BJ (cell line): Measurements from ENCODE around the gene ADGRL2. TPM values are rescaled to one million over a fixed set of nuclear protein-coding genes. Genes with fewer than 3 reads are reported as not detected.

Source experiments
- CTCF ChIA-PET: fragments of 350-600 bp; formaldehyde crosslinking; extraction: SDS; loops from one replicate; lab custom pipeline; 2021; ENCODE audit warnings: antibody characterized with exemption, inconsistent platforms; lab: Yijun Ruan, JAX
- POLR2A ChIA-PET: fragments of 300-600 bp; sonication (Branson Sonifier 250); formaldehyde crosslinking; extraction: SDS; loops from one replicate; lab custom pipeline; 2021; ENCODE audit warnings: antibody characterized with exemption; lab: Charles Lee
- DNase-seq: peaks from one replicate; pipeline ENCODE4 v3.0.0-alpha.2; 2011; ENCODE audit warnings: low read depth
- H3K27me3 ChIP-seq: 2 replicates; pipeline ENCODE4 v1.6.0; 2011; ENCODE audit warnings: low read length; ENCODE audit not compliant: control insufficient read depth, insufficient read depth
- H3K36me3 ChIP-seq: 2 replicates; pipeline ENCODE4 v1.5.1; 2011; ENCODE audit warnings: low read length; ENCODE audit not compliant: control insufficient read depth, insufficient read depth
- H3K4me3 ChIP-seq: 2 replicates; pipeline ENCODE4 v1.5.1; 2011; ENCODE audit warnings: low read depth, mild to moderate bottlenecking, control low read depth, low read length
- CTCF ChIP-seq: IDR thresholded peaks from 2 replicates; pipeline ENCODE4 v1.5.1; 2011; ENCODE audit warnings: low read depth, mild to moderate bottlenecking, control low read depth, inconsistent platforms, low read length, moderate library complexity; ENCODE audit not compliant: insufficient read depth
- polyA plus RNA-seq: library from polyadenylated mRNA; depleted of rRNA; stranded (reverse); fragments of >200 nt; gene quantifications from 2 replicates; pipeline ENCODE4 v1.2.3, GENCODE V29; 2011

ADGRL2 gene
- polyA plus RNA-seq, 1 experiment: 18.1 TPM

- POLR2A ChIA-PET: no interaction called here
- CTCF ChIA-PET: no interaction called here
Observed at GRCh38 chr1:81781749-81782148, 19.0 kb upstream of the ADGRL2 start.

GRCh38 chr1:81792184-81792583, 8.6 kb upstream of the ADGRL2 start:
- DNase-seq: no peak
- no peaks in the 10 kb centered on the region for H3K36me3 ChIP-seq
- H3K27me3 ChIP-seq: no peaks in the 10 kb centered on the region
- no peak overlapping the region for H3K4me3 ChIP-seq
- POLR2A ChIA-PET: no interaction called here
- CTCF ChIA-PET: no interaction called here
- TF ChIP-seq CTCF: no peak

More at GRCh38 chr1:81781749-81782148, 19.0 kb upstream of the ADGRL2 start:
- no peak overlapping the region for H3K4me3 ChIP-seq
- peak; percentile 15; the same call in 1 of the 2 replicates for TF ChIP-seq CTCF
- H3K27me3 ChIP-seq: no peaks in the 10 kb centered on the region
- no peak for DNase-seq
- H3K36me3 ChIP-seq: no peaks in the 10 kb centered on the region

- TF ChIP-seq CTCF: no peak
- CTCF ChIA-PET: no interaction called here
- POLR2A ChIA-PET: no interaction called here
Observed at GRCh38 chr1:81797701-81798100, 3.0 kb upstream of the ADGRL2 start.

GRCh38 chr1:81799939-81800694, 617 bp upstream of the ADGRL2 start:
- no peak for DNase-seq
- no peak for TF ChIP-seq CTCF
- no peaks in the 10 kb centered on the region for H3K36me3 ChIP-seq
- H3K27me3 ChIP-seq: peaks cover 1% of the 10 kb centered on the region
- POLR2A ChIA-PET: no interaction called here
- peak overlapping the region; percentile 65 for H3K4me3 ChIP-seq
- CTCF ChIA-PET: interaction anchor here (0.9 to 1.4 kb wide), 2 partner anchors 19 to 251 kb away, joined by 3 read pairs; no protein-coding TSS in a partner anchor

More at GRCh38 chr1:81797701-81798100, 3.0 kb upstream of the ADGRL2 start:
- Histone ChIP-seq H3K27me3 (no peaks in the 10 kb centered on the region; the same call in 1 of the 2 replicates), H3K36me3 (no peaks in the 10 kb centered on the region), H3K4me3 (no peak overlapping the region)
- DNase-seq: no peak

GRCh38 chr1:81801651-81802456, 1.1 kb downstream of the ADGRL2 start:
- DNase-seq: no peak
- POLR2A ChIA-PET: no interaction called here
- TF ChIP-seq CTCF: no peak
- peak overlapping the region; percentile 65 for H3K4me3 ChIP-seq
- H3K36me3 ChIP-seq: no peaks in the 10 kb centered on the region
- CTCF ChIA-PET: interaction anchor here (1.2 to 1.6 kb wide), 2 partner anchors 31 to 253 kb away, joined by 3 to 4 read pairs; no protein-coding TSS in a partner anchor
- peaks cover 1% of the 10 kb centered on the region for H3K27me3 ChIP-seq
